Measurements from ENCODE around the gene CTRB2. TPM values are rescaled to one million over a fixed set of nuclear protein-coding genes. Genes with fewer than 3 reads are reported as not detected.

CTRB2 gene
- total and polyA plus RNA-seq, 2 of the 8 experiments (the other 6 are each of a cell fraction or from before 2014, with no cell fraction given): not detected

GRCh38 chr16:75192606-75193264, 14.2 kb downstream of the CTRB2 start:
- Histone ChIP-seq H3K79me1 (ENCODE audit: low read depth, low read length) (no peaks in the 10 kb centered on the region), H3K4me3 (ENCODE audit: extremely low read depth in 1 of 4, insufficient read depth in 2 of 4, low read depth in 3 of 4, low read length in 4 of 4) (no peak overlapping the region), H3K27me3 (replicated peaks in 1 of 4; ENCODE audit: control insufficient read depth in 3 of 4, extremely low read depth in 1 of 4, insufficient read depth in 3 of 4, low read length in 3 of 4) (no peaks in the 10 kb centered on the region), H2AFZ (ENCODE audit: low read length) (no peak overlapping the region), H4K91ac (replicated peaks; ENCODE audit: insufficient read length, low read length) (no peak overlapping the region), H3K18ac (ENCODE audit: extremely low read depth, low read length) (no peak overlapping the region), H3K36me3 (ENCODE audit: control insufficient read depth in 2 of 4, insufficient read depth in 4 of 4, low read length in 3 of 4) (no peaks in the 10 kb centered on the region), H2BK5ac (ENCODE audit: low read depth, low read length) (no peak overlapping the region), H2BK120ac (replicated peaks; ENCODE audit: low read depth, low read length) (no peak overlapping the region), H3K9me3 (ENCODE audit: insufficient read depth in 2 of 2, low read depth in 1 of 2, low read length in 1 of 2) (no peaks in the 10 kb centered on the region), H2BK12ac (ENCODE audit: low read depth, low read length) (no peak overlapping the region), H3K14ac (ENCODE audit: insufficient read length) (no peak overlapping the region), H4K20me1 (replicated peaks in 1 of 2; ENCODE audit: control insufficient read depth in 1 of 2, insufficient read depth in 2 of 2, low read length in 2 of 2) (no peaks in the 10 kb centered on the region), H4K5ac (ENCODE audit: insufficient read length, low read depth, low read length) (no peak overlapping the region), H3K4me2 (ENCODE audit: insufficient read depth in 1 of 2, low read depth in 2 of 2, low read length in 2 of 2) (no peak overlapping the region), H3K4me1 (replicated peaks in 1 of 4; ENCODE audit: control insufficient read depth in 3 of 4, insufficient read depth in 4 of 4, low read length in 3 of 4) (no peaks in the 10 kb centered on the region), H3K23ac (ENCODE audit: insufficient read length) (no peak overlapping the region), H3K23me2 (ENCODE audit: low read depth, low read length) (no peaks in the 10 kb centered on the region), H3K9ac (replicated peaks in 1 of 4; ENCODE audit: extremely low read depth in 1 of 4, low read depth in 3 of 4, low read length in 3 of 4) (no peak overlapping the region), H3K79me2 (ENCODE audit: control insufficient read depth in 1 of 2, insufficient read depth in 2 of 2, low read length in 2 of 2) (no peaks in the 10 kb centered on the region), H2BK15ac (ENCODE audit: low read length) (no peak overlapping the region), H4K8ac (ENCODE audit: extremely low read depth, insufficient read depth, low read length) (no peak overlapping the region), H2BK20ac (ENCODE audit: low read length) (no peak overlapping the region), H3K27ac (ENCODE audit: low read depth, low read length) (no peak overlapping the region), H2AK5ac (ENCODE audit: low read depth, low read length) (no peak overlapping the region), H3K4ac (replicated peaks; ENCODE audit: insufficient read length, low read depth, low read length) (no peak overlapping the region), H3K56ac (replicated peaks; ENCODE audit: insufficient read length, low read depth, low read length) (no peak overlapping the region)
- DNase-seq (ENCODE audit: low read depth in 1 of 2, low spot score in 2 of 2) (no peak), FAIRE-seq (no peak)
- WGBS, 2 experiments (ENCODE audit: extremely low coverage in 1 of 2, insufficient coverage in 1 of 2, insufficient read length in 1 of 2, insufficient replicate concordance in 2 of 2, low coverage in 1 of 2, low lambda C conversion rate in 2 of 2, missing lambda C conversion rate in 1 of 2): 96% methylated on average over 21 of the region's 21 CpGs; no CpG with 5 or more reads in 1 of the 2 experiments
- ChIA-PET CTCF (ENCODE audit: partially characterized antibody) (interaction anchor here (0.7 kb wide), 1 partner anchor 220 kb away, joined by 5 read pairs; no protein-coding TSS in a partner anchor), POLR2A (ENCODE audit: partially characterized antibody) (no interaction called here)
